GM19372 (cell line): ENCODE measurements around the gene HDAC5.

ENCODE experiments used
- ATAC-seq: cut with Tn5 transposase; IDR thresholded peaks from one replicate; pipeline ENCODE4 v1.9.1; 2021; ENCODE audit warnings: mild to moderate bottlenecking, low read depth, moderate library complexity; ENCODE audit not compliant: unreplicated experiment

The HDAC5 gene

GRCh38 chr17:44091200-44091997 lies 32.0 kb downstream of the HDAC5 start:
- ATAC-seq = no peak

GRCh38 chr17:44088254-44088653 lies 35.2 kb downstream of the HDAC5 start:
- ATAC-seq = no peak

GRCh38 chr17:44087319-44087718 lies 36.1 kb downstream of the HDAC5 start:
- ATAC-seq = no peak

- ATAC-seq = no peak
Observed at GRCh38 chr17:44086364-44087311, 36.8 kb downstream of the HDAC5 start.

GRCh38 chr17:44085908-44086307 lies 37.5 kb downstream of the HDAC5 start:
- no peak for ATAC-seq

- ATAC-seq = no peak
Observed at GRCh38 chr17:44084921-44085320, 38.5 kb downstream of the HDAC5 start.

- no peak for ATAC-seq
Observed at GRCh38 chr17:44084131-44084538, 39.3 kb downstream of the HDAC5 start.

- no peak for ATAC-seq
Observed at GRCh38 chr17:44083250-44083849, 40.1 kb downstream of the HDAC5 start.

GRCh38 chr17:44082256-44082927 lies 41.0 kb downstream of the HDAC5 start:
- ATAC-seq = no peak

GRCh38 chr17:44081681-44082080 lies 41.8 kb downstream of the HDAC5 start:
- no peak for ATAC-seq

- no peak for ATAC-seq
Observed at GRCh38 chr17:44079877-44080821, 43.3 kb downstream of the HDAC5 start.

- no peak for ATAC-seq
Observed at GRCh38 chr17:44078412-44078811, 45.0 kb downstream of the HDAC5 start.

- ATAC-seq = no peak
Observed at GRCh38 chr17:44077595-44077909, 45.9 kb downstream of the HDAC5 start.

GRCh38 chr17:44076716-44077594 lies 46.5 kb downstream of the HDAC5 start:
- no peak for ATAC-seq

- no peak for ATAC-seq
Observed at GRCh38 chr17:44075598-44076293, 47.7 kb downstream of the HDAC5 start.

GRCh38 chr17:44074911-44075285 lies 48.5 kb downstream of the HDAC5 start:
- ATAC-seq = no peak

GRCh38 chr17:44074231-44074910 lies 49.1 kb downstream of the HDAC5 start:
- no peak for ATAC-seq

- ATAC-seq = no peak
Observed at GRCh38 chr17:44071772-44072171, 51.7 kb downstream of the HDAC5 start.
